Medulla oblongata (tissue), 1 donor: ENCODE data around the gene LIMS2.
A peak's percentile ranks its signal among the peaks of the same experiment; 100 is the strongest.

Experiments
- DNase-seq: peaks from one replicate; pipeline ENCODE4 v3.0.0-alpha.2; 2015; ENCODE audit errors: extremely low spot score

LIMS2 gene

DNA sequence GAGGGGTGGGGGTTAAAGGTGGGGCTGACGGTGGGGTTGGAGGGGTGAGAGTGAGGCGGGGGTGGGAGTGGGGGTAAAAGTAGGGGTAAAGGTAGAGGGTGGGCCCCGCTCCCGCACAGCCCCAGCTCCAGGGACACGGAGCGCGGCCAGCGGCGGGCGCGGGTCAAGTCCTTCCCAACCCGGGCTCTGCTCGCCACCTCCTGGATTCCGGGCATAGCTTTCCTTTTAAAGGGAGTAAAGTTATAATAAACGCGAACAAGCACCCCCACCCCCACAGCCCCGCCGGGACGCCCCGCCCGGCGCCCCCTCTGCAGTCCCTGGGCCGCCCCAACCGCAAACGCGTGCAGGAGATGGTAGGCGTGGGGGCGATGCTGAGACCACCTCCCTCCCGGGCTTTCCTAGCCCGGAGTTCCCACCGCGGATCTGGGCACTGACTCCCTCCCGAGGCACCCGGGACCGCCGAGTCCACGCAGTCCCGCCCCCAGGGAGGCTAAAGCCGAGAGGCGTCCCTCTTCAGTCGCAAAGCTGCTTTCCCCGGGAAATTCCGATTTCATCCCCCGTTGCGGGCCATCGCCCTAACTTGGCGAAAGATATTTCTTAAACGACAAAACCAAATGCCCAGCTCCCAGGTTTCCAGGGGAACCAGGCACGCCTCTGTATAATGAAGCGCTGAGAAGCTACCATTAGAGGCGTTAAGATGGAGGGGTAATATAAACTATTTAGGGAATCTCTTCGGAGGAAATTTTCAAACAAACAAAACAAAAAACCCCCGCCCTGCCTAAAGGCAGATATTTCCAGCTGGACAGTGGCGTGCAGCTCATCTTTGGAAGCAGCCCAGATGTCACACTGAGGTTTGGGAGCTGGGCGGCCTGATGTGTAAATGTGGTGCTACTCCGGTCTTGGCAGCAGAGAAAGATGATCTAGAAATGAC is at the start of gene LIMS2:
Gene LIMS2 (minus strand): TSS at position 200 of the 931 bp plus-strand sequence. CDS start 506 bp downstream, outside the sequence.
- no peak for DNase-seq

DNA sequence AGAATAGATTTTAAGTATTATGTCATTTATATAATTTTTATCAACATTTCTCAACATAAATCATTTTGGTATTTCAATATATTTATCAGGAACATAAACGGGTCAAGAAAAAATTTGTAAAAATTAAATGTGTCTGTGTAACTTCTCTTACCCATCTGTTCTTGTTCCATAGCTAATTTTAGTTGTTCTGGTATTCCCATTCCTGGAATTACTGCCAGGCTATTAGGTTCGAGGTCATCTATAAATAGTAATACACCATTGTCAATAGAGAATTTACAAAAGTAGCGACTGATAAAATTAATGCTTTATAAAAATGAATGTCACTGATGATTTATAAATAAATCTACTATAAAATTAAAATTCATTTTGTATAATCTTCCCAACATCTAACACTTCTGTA is 47.5 kb upstream of the LIMS2 start:
- no peak for DNase-seq

DNA sequence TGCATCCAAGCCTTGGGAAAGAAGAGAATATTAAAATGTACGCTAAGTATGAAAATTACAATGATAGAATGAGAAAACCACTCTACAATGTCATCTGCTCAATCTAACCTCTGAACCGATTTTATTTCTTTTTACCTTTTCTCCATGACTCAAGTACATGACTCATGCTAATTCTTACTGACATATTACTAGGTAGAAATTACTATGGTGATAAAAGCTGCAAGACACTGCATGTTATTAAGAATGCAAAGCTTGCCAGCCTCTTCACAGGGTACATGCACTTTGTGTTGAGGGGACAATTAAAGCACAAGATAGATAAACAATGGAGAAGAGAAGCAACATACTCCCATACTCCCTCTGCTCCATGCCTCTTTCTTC is 46.6 kb upstream of the LIMS2 start:
- DNase-seq: no peak

DNA sequence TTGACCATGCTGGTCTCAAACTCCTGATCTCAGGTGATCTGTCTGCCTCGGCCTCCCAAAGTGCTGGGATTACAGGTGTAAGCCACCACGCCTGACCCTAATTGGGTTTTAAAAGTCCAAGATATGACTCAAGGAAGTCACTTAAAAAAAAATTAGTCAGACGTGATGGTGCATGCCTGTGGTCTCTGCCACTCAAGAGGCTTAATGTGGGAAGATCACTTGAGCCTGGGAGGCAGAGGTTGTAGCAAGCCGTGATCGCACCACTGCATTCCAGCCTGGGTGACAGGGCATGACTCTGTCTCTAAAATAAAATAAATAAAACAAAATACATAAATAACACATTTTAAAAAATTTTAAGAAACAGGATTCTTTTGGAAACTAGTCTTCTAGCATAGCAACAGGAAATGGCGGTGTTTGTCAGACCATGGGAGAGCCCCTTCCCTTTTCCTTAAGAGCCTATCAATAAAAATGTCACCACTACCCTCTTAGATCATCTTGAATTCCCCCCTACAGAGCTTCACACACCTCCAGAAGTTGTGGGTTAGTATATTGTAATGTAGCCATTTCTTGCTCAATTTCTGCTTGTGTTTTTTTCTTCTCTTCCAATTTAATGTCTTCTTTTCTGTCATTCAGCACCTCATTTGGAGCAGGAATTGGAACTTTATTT is 46.1 kb upstream of the LIMS2 start:
- DNase-seq: no peak

DNA sequence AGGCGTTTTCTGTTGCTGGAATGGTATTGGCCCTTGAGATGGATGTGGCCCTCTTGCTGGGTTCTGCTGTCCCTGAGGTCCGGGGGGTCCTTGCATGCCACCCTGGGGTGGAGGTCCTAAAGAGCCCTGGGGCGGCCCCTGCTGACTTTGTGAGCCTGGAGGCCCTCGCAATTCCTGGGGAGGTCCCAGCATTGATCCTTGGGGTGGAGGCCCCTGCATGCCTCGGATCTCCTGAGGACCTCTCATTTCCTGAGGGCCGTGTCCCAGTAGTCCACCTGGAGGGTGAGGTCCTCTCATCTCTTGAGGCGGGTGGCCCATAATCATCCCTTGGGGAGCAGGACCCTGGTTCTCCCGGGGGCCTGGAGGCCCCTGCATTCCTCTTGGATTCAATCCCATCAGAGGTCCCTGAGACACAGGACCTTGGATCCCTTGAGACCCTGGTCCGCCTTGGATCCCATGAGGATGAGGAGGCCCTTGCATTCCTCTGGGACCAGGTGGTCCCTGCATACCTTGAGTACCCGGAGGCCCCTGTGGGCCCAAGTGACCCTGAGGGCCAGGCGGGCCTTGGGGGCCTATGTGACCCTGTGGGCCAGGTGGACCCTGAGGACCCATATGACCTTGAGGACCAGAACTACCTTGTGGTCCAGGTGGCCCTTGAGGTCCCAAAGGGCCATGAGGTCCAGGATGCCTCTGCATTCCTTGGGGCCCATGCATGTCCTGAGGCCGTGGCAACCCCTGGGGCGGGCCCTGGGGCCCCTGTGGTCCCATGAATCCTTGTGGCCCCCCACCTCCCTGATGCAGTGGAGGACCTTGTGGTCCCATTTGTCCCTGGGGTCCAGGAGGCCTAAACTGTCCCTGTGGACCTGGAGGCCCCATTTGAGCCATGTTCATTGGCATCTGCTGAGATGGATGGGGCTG is 44.2 kb upstream of the LIMS2 start:
- DNase-seq: no peak

GRCh38 chr2:127718271-127718670 is 42.9 kb upstream of the LIMS2 start:
- DNase-seq: no peak

- no peak for DNase-seq
Observed at GRCh38 chr2:127715778-127716449, 40.6 kb upstream of the LIMS2 start.

- DNase-seq: no peak
Observed at GRCh38 chr2:127713562-127713961, 38.2 kb upstream of the LIMS2 start.

DNA sequence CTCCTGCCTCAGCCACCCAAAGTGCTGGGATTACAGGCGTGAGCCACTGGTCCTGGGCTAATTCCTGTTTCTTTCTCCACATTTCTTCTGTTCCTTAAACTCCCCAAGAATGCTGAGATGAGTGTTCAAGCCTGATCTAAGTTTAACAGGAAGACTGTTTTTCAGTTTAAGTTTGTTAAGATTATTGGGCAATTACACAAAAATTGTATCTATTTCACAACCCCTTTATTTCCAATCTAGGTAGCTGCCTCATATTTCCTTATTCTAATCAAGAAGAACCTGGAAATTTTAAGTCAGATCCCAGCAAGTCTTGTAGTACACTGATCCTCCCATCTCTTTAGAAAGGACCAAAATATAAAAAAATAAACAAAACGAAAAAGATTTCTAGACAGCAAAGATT is 37.7 kb upstream of the LIMS2 start:
- DNase-seq: no peak

DNA sequence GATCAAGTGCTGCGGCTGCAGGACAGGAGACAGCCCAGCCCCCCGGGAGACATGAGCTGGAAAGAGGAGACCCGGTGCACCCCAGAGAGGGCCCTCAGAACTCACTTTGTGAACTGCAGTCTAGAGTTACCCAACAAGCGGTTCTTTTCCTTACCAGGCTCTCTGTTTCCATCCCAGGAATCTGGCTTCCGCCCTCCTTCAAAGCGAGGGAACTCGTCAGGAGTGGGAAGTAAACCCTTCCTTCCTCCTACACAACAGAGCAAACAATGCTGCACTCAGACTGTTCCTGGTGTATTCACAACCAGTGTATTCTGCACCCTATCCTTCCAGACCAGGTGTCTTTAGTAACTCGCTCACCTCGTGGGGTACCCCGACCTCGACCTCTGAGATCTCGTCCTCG is 34.0 kb upstream of the LIMS2 start:
- no peak for DNase-seq

- DNase-seq: peak; percentile 67
Observed at GRCh38 chr2:127707890-127708648, 32.7 kb upstream of the LIMS2 start.

DNA sequence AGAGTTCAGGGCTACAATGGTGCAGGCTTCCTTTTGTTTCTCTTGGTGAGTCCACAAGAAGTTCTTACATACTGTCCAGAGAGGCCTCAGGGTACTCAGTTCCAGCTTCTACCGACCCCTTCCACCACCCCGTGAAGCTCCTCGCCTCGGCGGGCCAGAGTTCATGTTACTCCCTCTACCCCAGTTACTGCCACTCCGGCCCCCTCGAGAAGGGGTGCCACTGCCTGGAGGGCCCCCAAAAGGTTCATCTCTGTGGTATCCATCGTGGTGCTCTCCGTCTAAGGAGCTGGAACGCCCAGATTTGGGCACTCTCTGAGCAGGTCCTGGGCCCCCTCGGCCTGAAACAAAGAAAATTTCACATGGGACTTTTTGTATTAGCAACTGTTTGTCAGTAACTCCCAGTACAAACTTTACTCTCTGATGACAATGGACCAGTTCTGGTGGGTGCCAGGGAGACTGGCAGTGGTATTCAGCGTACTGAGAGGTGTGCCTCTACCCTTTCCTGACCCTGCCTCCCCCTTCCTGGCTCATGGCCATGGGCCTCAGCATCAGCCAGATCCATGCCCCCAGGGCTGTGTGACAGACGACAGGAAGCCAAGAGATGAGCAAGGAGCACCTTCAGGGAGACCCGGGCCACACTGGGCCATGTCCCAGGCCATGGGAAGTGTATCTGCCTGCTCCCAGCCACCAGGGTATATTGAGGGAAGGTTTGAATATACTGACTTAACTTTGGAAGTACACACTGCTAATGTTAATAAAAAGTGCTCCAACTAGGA is 31.1 kb upstream of the LIMS2 start:
- DNase-seq: no peak

DNA sequence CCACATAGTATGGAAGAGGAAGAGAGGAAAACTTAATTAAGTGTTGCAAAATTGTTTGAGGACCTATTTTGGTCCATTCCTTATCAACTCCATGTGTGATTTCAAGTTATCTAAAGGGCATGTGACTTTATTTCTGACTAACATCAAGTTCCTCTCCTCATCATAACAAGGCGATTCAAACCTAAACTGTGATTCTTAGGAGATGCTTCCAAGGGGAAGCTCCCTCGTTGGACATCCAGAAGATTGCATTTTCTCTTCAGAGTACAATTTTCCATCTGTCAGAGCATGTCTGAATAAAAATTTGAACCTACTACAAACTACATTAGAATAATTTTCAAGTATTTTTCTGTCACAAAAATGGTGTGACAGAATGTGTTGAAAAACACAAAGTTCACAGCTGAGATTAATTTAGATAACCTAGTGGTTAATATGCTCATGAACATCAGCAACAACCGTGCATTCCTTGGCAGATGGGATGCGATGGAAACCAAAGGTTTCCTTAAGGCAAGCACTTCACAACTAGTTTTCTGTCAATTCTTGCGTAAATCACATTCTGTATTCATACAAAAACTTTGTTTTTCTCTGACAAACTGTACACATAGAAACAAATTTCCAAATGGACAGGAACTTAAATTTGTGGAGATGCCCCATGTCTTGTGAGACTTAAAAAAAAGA is 30.2 kb upstream of the LIMS2 start:
- no peak for DNase-seq

DNA sequence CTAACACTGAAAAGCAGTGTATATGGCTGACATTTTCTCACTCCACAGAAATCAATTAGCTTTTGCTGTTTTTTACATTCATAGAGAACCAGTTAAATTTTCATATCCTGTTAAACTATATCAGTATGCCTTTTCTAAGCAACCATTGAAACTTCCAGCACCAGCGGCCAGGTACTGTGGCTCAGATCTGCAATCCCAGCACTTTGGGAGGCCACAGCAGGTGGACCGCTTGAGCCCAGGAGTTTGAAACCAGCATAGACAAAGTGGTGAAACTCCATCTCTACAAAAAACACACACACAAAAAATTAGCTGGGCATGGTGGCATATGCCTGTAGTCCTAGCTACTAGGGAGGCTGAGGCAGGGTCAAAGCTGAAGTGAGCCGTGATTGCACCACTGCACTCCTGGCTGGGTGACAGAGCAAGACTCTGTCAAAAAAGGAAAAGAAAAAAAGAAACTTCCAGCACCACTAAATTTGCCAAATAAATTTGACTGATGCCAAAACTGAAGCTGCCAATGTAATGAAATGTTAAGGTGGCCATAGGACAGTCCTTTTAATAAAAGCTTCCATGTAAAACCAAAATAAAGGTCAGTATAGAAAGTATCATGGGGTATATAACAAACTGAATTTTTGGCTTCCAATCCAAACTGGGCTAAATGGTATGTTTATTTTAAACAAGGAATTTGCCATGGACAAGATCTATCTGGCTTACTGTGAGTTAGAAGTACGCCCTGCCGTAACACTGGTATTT is 29.5 kb upstream of the LIMS2 start:
- no peak for DNase-seq

DNA sequence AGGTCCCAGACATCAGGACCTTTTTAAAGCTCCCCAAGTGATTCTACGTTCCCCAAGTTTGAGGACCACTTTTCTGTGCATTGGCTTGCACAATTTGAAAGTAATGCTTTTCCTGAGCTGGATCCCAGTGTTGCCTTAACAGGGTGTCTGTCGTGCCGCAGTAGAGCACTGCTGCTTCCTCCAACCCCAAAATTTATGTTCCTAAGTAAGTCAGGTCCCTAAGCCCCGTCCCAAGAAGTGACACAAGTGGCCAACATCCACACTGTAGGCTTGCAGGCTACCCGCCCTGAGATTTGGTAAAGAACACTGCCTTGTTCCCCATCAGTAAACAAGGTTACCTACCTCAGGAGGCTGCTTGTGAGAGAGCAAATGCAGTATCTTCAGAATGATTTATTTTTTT is 28.0 kb upstream of the LIMS2 start:
- DNase-seq: no peak

GRCh38 chr2:127702395-127703009 is 27.2 kb upstream of the LIMS2 start:
- DNase-seq: no peak

- peak; percentile 56 for DNase-seq
Observed at GRCh38 chr2:127701651-127702394, 26.5 kb upstream of the LIMS2 start.
